HG02981 (cell line): ENCODE data around the gene PPP1R37.

Experiments
- ATAC-seq: cut with Tn5 transposase; IDR thresholded peaks from one replicate; pipeline ENCODE4 v1.9.1; 2021; ENCODE audit warnings: mild to moderate bottlenecking, moderate library complexity; ENCODE audit not compliant: unreplicated experiment

Gene PPP1R37

GRCh38 chr19:45135176-45135885, 42.4 kb downstream of the PPP1R37 start:
- no peak for ATAC-seq

GRCh38 chr19:45136507-45137178, 43.7 kb downstream of the PPP1R37 start:
- no peak for ATAC-seq

DNA sequence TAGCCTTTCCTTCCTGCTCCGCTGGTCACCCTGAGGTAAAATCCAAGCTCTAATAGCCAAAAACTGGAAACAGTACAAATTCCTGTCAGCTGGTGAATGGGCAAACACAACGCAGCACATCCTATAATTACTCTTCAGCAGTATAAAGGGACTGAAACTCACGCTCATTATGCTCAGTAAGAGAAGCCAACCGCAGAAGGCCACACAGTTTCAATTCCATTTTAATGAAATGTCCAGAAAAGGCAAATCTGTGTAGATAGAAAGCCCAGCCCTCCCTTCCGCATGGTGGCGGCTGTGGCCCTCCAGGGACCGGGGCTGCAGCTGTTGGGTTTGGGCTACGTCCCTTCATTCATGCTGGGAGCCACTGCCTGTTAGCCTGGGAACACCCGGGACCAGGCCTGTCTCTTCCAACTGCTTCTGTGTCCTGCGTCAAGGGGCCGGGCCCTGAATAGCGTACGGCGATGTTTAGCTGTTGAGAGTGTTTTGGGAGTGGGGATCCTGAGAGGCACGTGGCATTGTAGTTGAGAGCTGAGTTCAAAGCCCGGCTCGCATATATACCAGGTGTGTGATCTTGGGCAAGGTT, 44.3 kb downstream of the PPP1R37 start:
- peak; percentile 58 for ATAC-seq

GRCh38 chr19:45138303-45138751, 45.3 kb downstream of the PPP1R37 start:
- ATAC-seq, result no peak

GRCh38 chr19:45139286-45140143, 46.5 kb downstream of the PPP1R37 start:
- no peak for ATAC-seq

- ATAC-seq, result no peak
These were observed 47.1 kb downstream of the PPP1R37 start for GRCh38 chr19:45140144-45140503.

- ATAC-seq, result no peak
These were observed 47.6 kb downstream of the PPP1R37 start for GRCh38 chr19:45140533-45140932.

GRCh38 chr19:45141203-45141900, 48.4 kb downstream of the PPP1R37 start:
- no peak for ATAC-seq

- no peak for ATAC-seq
These were observed 49.2 kb downstream of the PPP1R37 start for GRCh38 chr19:45142016-45142725.

GRCh38 chr19:45142726-45143110, 49.7 kb downstream of the PPP1R37 start:
- no peak for ATAC-seq

- no peak for ATAC-seq
These were observed 51.7 kb downstream of the PPP1R37 start for GRCh38 chr19:45144431-45145269.

DNA sequence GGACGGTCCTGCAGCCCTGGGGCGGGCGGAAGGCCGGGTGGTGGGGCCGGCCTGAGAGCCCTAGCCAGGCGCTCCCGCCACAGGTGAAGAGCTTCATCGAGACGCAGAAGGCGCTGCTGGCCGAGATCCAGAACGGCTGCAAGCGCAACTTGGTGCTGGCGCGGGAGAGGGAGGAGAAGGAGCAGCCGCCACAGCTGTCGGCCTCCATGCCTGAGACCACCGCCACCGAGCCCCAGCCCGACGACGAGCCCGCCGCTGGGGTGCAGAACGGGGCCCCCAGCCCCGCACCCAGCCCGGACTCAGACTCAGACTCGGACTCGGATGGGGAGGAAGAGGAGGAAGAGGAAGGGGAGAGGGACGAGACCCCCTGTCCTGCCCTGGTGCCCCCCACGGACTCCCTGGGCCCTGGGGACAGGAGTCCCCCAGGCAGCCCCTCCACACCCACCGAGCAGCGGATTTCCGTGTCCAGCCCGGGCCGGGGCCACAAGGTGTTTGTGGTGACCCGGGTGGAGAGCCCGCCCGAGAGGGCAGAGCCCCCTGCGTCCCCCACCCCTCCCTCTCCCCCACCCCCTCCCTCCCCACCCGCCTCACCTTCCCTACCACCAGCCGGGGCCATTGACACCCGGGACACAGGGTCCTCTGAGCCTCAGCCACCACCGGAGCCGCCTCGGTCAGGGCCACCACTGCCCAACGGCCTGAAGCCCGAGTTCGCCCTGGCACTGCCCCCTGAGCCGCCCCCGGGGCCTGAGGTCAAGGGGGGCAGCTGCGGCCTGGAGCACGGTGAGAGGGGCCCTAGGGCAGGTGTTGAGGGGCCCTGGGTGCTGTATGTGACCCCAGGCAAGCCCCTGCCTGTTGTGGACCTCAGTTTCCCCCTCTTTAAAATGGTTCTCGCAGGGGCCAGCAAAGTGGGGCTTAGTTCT, 52.6 kb downstream of the PPP1R37 start:
- no peak for ATAC-seq

- ATAC-seq, result no peak
These were observed 53.3 kb downstream of the PPP1R37 start for GRCh38 chr19:45146251-45146650.

DNA sequence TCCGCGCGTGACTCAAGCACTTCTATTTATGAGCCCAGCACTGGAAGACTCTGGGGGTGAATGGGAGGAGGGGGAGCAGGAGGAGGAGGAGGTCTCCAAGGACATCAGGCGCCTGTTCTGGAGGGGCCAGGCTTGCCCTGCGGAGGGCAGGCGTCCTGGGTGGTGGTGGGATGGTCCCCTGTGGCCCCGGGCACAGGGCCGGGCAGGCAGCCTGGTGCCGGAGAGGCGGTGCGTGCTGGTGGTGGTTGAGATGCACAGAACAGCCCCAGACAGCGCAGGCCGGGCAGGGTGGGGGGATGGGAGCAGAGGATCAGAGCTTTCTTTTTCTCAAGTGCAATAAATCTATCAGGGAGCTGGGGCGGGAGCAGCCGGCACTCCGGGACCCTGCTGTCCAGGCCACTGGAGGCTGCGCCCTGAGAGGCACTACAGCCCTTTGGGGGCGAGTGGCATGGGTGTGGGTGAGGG, 53.8 kb downstream of the PPP1R37 start:
- no peak for ATAC-seq

- no peak for ATAC-seq
These were observed 55.1 kb downstream of the PPP1R37 start for GRCh38 chr19:45147835-45148676.

DNA sequence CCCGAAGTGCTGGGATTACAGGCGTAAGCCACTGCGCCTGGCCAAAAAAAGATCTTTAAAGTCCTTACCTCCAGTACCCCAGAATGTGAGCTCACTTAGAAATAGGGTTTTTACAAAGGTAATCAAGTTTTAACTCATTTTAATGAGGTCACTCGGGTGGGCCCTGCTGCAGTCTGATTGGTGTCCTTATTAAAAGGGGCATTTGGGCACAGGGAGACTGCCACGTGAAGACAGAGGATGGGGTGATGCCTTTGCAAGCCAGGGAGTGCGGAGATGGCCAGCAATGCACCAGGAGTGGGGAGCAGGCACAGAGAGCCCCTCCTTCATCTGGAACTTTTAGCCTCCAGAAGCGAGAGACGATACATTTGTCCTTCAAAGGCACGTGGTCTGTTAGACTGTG, 56.1 kb downstream of the PPP1R37 start:
- ATAC-seq, result no peak

- no peak for ATAC-seq
These were observed 57.2 kb downstream of the PPP1R37 start for GRCh38 chr19:45150180-45150579.
